ENCODE data around the gene PTBP1.

DNA sequence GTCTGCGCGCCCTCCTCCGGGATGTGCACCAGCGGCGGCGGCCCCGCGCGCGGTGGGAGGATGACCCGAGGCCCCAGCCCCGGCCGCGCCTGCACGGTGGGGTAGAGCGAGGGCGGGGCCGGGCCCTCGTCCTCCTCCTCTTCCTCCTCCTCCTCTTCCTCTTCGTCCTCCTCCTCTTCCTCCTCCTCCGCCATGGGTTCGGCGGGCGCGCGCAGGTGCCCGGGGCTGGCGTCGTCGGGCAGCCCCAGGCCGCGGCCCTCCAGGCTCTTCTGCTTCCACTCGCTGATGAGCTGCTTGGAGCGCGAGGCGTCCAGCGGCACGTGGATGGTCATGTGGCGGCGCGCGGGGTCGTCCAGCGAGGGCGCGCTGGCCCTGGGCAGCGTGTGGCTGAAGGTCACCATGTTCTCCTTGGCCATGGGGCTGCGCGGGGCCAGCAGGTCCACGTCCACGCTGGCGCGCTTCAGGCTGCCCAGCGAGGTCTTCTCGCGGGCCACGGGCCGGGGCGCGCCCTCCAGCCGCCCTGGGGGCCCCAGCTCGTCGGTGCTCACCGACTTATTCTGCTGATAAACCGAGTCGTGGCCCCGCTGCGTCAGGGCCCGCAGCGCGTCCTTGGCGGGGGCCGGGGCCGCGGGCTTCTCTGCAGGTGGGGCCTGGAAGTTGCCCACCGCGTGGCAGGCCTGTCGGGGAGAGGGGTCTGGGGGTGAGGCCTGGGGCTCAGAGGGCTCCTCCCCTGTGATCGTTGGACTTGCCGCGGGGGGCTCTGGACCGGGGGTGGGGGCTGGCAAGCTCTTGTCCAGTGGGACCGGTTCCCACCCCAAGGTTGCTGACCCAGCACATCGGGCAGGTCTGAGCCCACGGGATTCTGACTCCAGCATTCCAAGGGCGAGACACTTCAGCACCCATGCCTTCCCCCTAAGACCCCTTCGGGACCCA, 16.2 kb downstream of the PTBP1 start:
- TF ChIP-seq RAD21 (CRISPR knock-in tag; IDR thresholded peaks at IDR 0.05) (no peak), MXI1 (IDR thresholded peaks at IDR 0.05; ENCODE audit: borderline replicate concordance, low read depth, low read length) (no peak), ZNF274 (CRISPR knock-in tag; IDR thresholded peaks at IDR 0.05) (no peak), HNF4G (IDR thresholded peaks at IDR 0.05; ENCODE audit: borderline replicate concordance, low read depth, low read length) (no peak), HNF4G (CRISPR knock-in tag; IDR thresholded peaks at IDR 0.05; ENCODE audit: borderline replicate concordance, low read depth) (no peak), KDM1A (CRISPR knock-in tag; IDR thresholded peaks at IDR 0.05) (no peak), JUND (CRISPR knock-in tag; IDR thresholded peaks at IDR 0.05) (no peak), CREB1 (IDR thresholded peaks at IDR 0.05) (no peak), CREB1 (CRISPR knock-in tag; IDR thresholded peaks at IDR 0.05) (no peak), ZZZ3 (CRISPR knock-in tag; IDR thresholded peaks at IDR 0.05; ENCODE audit: borderline replicate concordance) (no peak), JUNB (CRISPR knock-in tag; IDR thresholded peaks at IDR 0.05; ENCODE audit: borderline replicate concordance) (no peak), NR2F2 (IDR thresholded peaks at IDR 0.05; ENCODE audit: borderline replicate concordance, low read depth) (no peak)
- TF ChIP-seq, protein P1, sequence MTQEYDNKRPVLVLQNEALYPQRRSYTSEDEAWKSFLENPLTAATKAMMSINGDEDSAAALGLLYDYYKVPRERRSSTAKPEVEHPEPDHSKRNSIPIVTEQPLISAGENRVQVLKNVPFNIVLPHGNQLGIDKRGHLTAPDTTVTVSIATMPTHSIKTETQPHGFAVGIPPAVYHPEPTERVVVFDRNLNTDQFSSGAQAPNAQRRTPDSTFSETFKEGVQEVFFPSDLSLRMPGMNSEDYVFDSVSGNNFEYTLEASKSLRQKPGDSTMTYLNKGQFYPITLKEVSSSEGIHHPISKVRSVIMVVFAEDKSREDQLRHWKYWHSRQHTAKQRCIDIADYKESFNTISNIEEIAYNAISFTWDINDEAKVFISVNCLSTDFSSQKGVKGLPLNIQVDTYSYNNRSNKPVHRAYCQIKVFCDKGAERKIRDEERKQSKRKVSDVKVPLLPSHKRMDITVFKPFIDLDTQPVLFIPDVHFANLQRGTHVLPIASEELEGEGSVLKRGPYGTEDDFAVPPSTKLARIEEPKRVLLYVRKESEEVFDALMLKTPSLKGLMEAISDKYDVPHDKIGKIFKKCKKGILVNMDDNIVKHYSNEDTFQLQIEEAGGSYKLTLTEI (CRISPR knock-in tag; conservative IDR thresholded peaks at IDR 0.05), result no peak
- TF ChIP-seq, protein P2, sequence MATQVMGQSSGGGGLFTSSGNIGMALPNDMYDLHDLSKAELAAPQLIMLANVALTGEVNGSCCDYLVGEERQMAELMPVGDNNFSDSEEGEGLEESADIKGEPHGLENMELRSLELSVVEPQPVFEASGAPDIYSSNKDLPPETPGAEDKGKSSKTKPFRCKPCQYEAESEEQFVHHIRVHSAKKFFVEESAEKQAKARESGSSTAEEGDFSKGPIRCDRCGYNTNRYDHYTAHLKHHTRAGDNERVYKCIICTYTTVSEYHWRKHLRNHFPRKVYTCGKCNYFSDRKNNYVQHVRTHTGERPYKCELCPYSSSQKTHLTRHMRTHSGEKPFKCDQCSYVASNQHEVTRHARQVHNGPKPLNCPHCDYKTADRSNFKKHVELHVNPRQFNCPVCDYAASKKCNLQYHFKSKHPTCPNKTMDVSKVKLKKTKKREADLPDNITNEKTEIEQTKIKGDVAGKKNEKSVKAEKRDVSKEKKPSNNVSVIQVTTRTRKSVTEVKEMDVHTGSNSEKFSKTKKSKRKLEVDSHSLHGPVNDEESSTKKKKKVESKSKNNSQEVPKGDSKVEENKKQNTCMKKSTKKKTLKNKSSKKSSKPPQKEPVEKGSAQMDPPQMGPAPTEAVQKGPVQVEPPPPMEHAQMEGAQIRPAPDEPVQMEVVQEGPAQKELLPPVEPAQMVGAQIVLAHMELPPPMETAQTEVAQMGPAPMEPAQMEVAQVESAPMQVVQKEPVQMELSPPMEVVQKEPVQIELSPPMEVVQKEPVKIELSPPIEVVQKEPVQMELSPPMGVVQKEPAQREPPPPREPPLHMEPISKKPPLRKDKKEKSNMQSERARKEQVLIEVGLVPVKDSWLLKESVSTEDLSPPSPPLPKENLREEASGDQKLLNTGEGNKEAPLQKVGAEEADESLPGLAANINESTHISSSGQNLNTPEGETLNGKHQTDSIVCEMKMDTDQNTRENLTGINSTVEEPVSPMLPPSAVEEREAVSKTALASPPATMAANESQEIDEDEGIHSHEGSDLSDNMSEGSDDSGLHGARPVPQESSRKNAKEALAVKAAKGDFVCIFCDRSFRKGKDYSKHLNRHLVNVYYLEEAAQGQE (IDR thresholded peaks at IDR 0.05; ENCODE audit: borderline replicate concordance in 1 of 2, low read depth in 1 of 2, low read length in 2 of 2), result no peak
- TF ChIP-seq, protein P3, sequence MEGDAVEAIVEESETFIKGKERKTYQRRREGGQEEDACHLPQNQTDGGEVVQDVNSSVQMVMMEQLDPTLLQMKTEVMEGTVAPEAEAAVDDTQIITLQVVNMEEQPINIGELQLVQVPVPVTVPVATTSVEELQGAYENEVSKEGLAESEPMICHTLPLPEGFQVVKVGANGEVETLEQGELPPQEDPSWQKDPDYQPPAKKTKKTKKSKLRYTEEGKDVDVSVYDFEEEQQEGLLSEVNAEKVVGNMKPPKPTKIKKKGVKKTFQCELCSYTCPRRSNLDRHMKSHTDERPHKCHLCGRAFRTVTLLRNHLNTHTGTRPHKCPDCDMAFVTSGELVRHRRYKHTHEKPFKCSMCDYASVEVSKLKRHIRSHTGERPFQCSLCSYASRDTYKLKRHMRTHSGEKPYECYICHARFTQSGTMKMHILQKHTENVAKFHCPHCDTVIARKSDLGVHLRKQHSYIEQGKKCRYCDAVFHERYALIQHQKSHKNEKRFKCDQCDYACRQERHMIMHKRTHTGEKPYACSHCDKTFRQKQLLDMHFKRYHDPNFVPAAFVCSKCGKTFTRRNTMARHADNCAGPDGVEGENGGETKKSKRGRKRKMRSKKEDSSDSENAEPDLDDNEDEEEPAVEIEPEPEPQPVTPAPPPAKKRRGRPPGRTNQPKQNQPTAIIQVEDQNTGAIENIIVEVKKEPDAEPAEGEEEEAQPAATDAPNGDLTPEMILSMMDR (CRISPR knock-in tag; IDR thresholded peaks at IDR 0.05), result no peak
